LNCaP clone FGC (cell line): ENCODE results near the gene TRIM10.
A peak's percentile ranks its signal among the peaks of the same experiment; 100 is the strongest.

Source experiments
- DNase-seq: peaks from one replicate; pipeline ENCODE4 v3.0.0-alpha.2; 2011; ENCODE audit warnings: low read depth
- H3K4me3 ChIP-seq: 2 replicates; pipeline ENCODE4 v1.5.1; 2011; ENCODE audit warnings: mild to moderate bottlenecking, low read depth, low read length, control low read depth
- CTCF ChIP-seq: IDR thresholded peaks from 2 replicates; pipeline ENCODE4 v1.5.1; 2012; ENCODE audit warnings: mild to moderate bottlenecking; ENCODE audit not compliant: control insufficient read depth, insufficient read depth; ENCODE audit errors: extremely low read depth

Gene TRIM10

GRCh38 chr6:30160785-30161531 lies at the start of gene TRIM10:
Gene TRIM10, minus strand, starts transcription at chr6:30161211. Its CDS starts 353 bp downstream, at chr6:30160858.
- H3K4me3 ChIP-seq, result no peak within 1 kb of the TSS
- DNase-seq, result no peak
- no peak for TF ChIP-seq CTCF

GRCh38 chr6:30207619-30208295 lies 46.7 kb upstream of the TRIM10 start:
- peak overlapping the region; percentile 35 for H3K4me3 ChIP-seq
- TF ChIP-seq CTCF, result no peak
- DNase-seq, result peak; percentile 70

- no peak for DNase-seq
- TF ChIP-seq CTCF, result no peak
- H3K4me3 ChIP-seq, result peak overlapping the region; percentile 35
Measured at GRCh38 chr6:30206799-30207618, 46.0 kb upstream of the TRIM10 start.

GRCh38 chr6:30206152-30206551 lies 45.1 kb upstream of the TRIM10 start:
- TF ChIP-seq CTCF, result no peak
- no peak for DNase-seq
- no peak overlapping the region for H3K4me3 ChIP-seq

GRCh38 chr6:30204116-30204515 lies 43.1 kb upstream of the TRIM10 start:
- no peak for TF ChIP-seq CTCF
- no peak for DNase-seq
- H3K4me3 ChIP-seq, result no peak overlapping the region

- no peak for DNase-seq
- H3K4me3 ChIP-seq, result no peak overlapping the region
- TF ChIP-seq CTCF, result no peak
Measured at GRCh38 chr6:30202366-30202765, 41.4 kb upstream of the TRIM10 start.
